ENCODE data around the gene SUMF1.

Gene SUMF1

GRCh38 chr3:4411236-4411635, 55.8 kb downstream of the SUMF1 start:
- DNase-seq, result no peak

GRCh38 chr3:4410606-4411005, 56.5 kb downstream of the SUMF1 start:
- no peak for DNase-seq

GRCh38 chr3:4409971-4410573, 57.0 kb downstream of the SUMF1 start:
- no peak for DNase-seq

GRCh38 chr3:4409415-4409814, 57.7 kb downstream of the SUMF1 start:
- no peak for DNase-seq

GRCh38 chr3:4408958-4409357, 58.1 kb downstream of the SUMF1 start:
- no peak for DNase-seq

GRCh38 chr3:4407941-4408340, 59.1 kb downstream of the SUMF1 start:
- no peak for DNase-seq

GRCh38 chr3:4406746-4407568, 60.1 kb downstream of the SUMF1 start:
- no peak for DNase-seq

GRCh38 chr3:4404881-4405280, 62.2 kb downstream of the SUMF1 start:
- DNase-seq, result no peak

- no peak for DNase-seq
Observed at GRCh38 chr3:4401441-4401840, 65.6 kb downstream of the SUMF1 start.

GRCh38 chr3:4399476-4399875, 67.6 kb downstream of the SUMF1 start:
- no peak for DNase-seq

GRCh38 chr3:4398941-4399245, 68.2 kb downstream of the SUMF1 start:
- DNase-seq, result no peak

GRCh38 chr3:4398120-4398940, 68.7 kb downstream of the SUMF1 start:
- no peak for DNase-seq

- no peak for DNase-seq
Observed at GRCh38 chr3:4397466-4397865, 69.6 kb downstream of the SUMF1 start.

- DNase-seq, result no peak
Observed at GRCh38 chr3:4396542-4396941, 70.5 kb downstream of the SUMF1 start.

GRCh38 chr3:4396006-4396405, 71.1 kb downstream of the SUMF1 start:
- DNase-seq, result no peak

- DNase-seq, result no peak
Observed at GRCh38 chr3:4395448-4395847, 71.6 kb downstream of the SUMF1 start.

- no peak for DNase-seq
Observed at GRCh38 chr3:4394567-4394966, 72.5 kb downstream of the SUMF1 start.

- DNase-seq, result no peak
Observed at GRCh38 chr3:4394048-4394447, 73.0 kb downstream of the SUMF1 start.

GRCh38 chr3:4392992-4393391, 74.1 kb downstream of the SUMF1 start:
- no peak for DNase-seq

- no peak for DNase-seq
Observed at GRCh38 chr3:4387210-4388204, 79.6 kb downstream of the SUMF1 start.

- DNase-seq, result no peak
Observed at GRCh38 chr3:4385201-4385600, 81.9 kb downstream of the SUMF1 start.

GRCh38 chr3:4380013-4380412, 87.1 kb downstream of the SUMF1 start:
- DNase-seq, result no peak

GRCh38 chr3:4376499-4376898, 90.6 kb downstream of the SUMF1 start:
- no peak for DNase-seq

Data from islet precursor cell (in vitro differentiated cells).